K562 treated with DMSO at 1 percent for 4 hours (cell line): ENCODE results near the gene EARS2. TPM values are rescaled to one million over a fixed set of nuclear protein-coding genes. Genes with fewer than 3 reads are reported as not detected.

Experiments
- total RNA-seq: library from RNA; unstranded; fragments of 300-600 nt; gene quantifications from 2 replicates; pipeline ENCODE4 v1.2.3, GENCODE V29; 2022; ENCODE audit not compliant: insufficient read depth

The EARS2 gene
- 7.9 and 9.1 TPM in 2 replicates for total RNA-seq

DNA sequence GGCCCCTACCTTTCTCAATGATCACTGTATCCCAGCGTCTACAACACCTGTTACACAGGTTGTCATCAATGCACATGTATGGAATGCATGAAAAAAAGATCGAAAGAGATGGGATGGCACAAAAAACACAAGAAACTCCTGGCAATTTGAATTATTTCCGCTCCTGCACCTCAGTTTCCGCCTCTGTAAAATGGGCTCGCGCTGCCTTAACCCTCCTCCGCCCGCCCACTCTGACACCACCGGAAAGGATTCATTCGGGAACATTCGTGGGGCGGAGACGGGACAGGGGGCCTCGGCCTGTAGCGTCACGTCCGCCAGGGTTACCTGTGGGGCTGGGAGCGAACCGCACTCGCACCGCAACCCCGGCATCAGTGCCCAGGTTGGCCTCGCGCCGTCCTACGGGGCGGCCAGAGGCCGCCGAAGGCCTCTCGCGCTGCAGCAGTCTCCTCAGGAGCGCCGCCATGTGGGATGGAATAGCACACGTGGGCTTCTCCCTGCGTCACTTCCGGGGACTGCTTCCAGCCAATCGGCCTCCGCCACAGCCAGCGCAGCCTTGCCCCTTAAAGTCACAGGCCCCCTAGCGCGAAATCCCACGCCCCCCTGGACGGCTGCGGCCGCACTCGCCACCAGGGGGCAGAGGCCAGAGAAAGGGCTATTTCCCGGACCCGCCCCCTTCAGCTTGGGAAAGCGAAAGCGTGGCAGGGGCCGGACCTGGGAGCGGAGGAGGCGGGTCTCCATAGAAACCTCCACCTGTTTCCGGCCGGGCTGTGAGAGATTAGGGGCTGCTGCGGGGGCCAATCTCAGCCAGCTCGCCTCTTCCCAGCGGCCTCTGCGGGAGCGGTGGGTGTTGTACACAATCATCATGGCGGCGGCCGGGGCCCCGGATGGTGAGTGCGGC, at the start of gene EARS2, which contains the start of gene UBFD1:
Gene EARS2, minus strand, starts transcription at position 470 of the 898 bp plus-strand sequence. Its CDS starts 7 bp downstream, at position 463.
Gene UBFD1, plus strand, starts transcription at position 847 of the 898 bp plus-strand sequence. Its CDS starts 16 bp downstream, at position 863.

DNA sequence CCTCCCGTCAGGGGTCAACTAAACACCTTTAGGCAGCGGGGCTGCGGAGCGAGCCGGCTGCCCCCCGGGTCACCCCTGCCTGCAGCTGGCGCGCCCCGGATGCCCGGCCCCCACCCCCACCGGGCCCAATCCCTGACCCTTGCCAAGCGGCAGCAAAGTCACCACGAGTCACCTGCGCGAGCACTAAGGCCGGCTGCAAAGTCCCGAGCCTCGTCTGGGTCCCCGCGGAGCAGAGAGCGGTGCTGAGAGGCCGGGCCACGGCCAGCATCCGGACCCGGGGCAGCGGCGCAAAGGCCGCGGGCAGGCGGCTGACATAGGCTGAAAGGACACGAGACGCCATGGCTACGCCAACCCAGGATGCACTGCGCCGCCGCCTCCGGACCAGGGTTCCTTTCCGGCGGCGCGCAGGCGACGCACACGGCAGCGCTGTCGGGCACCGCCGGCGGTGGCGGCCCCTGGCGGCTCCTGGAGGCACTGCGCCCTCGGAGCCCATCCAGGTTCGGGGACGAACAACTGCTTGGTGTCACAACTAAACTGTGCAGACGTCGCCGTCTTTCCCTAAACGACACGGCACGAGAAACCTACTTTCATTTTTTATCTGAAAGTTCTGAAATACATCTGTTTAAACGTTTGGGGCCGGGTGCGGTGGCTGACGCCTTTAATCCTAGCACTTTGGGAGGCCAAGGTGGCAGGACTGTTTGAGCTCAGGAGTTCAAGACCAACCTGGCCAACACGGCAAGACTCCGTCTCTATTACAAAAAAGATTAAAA, 39.0 kb upstream of the EARS2 start, which contains the start of gene NDUFAB1:
Gene NDUFAB1, minus strand, starts transcription at position 366 of the 770 bp plus-strand sequence. Its CDS starts 26 bp downstream, at position 340.

DNA sequence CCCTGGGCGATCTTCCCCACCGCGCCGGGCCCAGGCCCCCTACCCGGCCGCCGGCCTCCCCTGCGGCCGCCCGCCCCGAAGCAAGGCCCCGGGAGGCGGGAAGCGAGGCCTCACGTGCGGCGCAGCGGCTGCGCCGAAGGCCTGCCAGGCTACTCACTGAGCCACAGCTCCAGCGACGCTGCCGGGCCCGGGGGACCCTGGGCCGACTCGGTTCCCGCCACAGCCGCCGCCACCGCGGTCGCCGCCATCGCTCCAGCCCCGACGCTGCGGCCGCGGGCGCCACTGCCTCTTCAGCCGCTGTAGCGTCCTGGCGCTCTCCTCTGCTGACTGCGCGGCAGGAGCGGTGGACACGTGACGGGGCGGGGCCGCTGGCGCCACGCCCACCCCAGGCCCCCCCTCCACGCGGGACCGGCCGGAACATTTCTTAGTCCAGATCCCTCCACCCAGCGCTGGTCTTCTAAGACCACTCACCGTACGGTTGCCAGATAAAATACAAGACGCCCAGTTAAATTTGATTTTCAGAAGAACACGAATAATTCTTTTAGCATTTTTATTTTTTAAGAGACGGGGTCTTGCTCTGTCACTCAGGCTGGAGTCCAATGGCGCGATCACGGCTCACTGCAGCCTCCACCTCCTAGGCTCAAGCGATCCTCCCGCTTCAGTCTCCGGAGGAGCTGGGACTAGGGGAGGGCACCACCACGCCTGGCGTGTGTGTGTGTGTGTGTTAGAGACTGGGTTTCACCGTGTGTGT, 46.8 kb downstream of the EARS2 start, which contains the start of gene GGA2:
Gene GGA2, minus strand, starts transcription at position 331 of the 751 bp plus-strand sequence. Its CDS starts 83 bp downstream, at position 248.

Other genes starting within 250 kb of the EARS2 start
- gene COG7, start 104.2 kb downstream of the EARS2 start, total RNA-seq: 7.7 and 9.2 TPM in 2 replicates
- 37.5 and 46.3 TPM in 2 replicates for gene GGA2, start 46.9 kb downstream of the EARS2 start, total RNA-seq
- gene UBFD1, start 377 bp upstream of the EARS2 start, total RNA-seq: 54.4 and 60.7 TPM in 2 replicates
- gene NDUFAB1, start 39.0 kb upstream of the EARS2 start, total RNA-seq: 153 and 177 TPM in 2 replicates
- gene PALB2, start 84.0 kb upstream of the EARS2 start, total RNA-seq: 8.6 and 10.4 TPM in 2 replicates
- 37.9 and 42.7 TPM in 2 replicates for gene DCTN5, start 84.1 kb upstream of the EARS2 start, total RNA-seq
- gene PLK1, start 121.5 kb upstream of the EARS2 start, total RNA-seq: 110 and 119 TPM in 2 replicates
- gene ERN2, start 155.9 kb upstream of the EARS2 start, total RNA-seq: not detected in 2 replicates
- gene CHP2, start 197.7 kb upstream of the EARS2 start, total RNA-seq: 0.88 and 0.92 TPM in 2 replicates